CD14-positive monocyte (primary cell): ENCODE data around the gene DOK5. TPM values are rescaled to one million over a fixed set of nuclear protein-coding genes. Genes with fewer than 3 reads are reported as not detected.

ENCODE experiments used
- DNase-seq, 3 donors: peaks; one replicate each; pipeline ENCODE4 v3.0.0-alpha.2; 2011 to 2022
- H2AFZ ChIP-seq: 2 replicates; pipeline ENCODE4 v1.6.0; 2012; ENCODE audit warnings: mild to moderate bottlenecking, low read depth, low read length, inconsistent platforms; ENCODE audit not compliant: insufficient read depth, poor library complexity, severe bottlenecking
- H3K27ac ChIP-seq, 2 donors: 1 replicate in 1 of 2; 2 replicates in 1 of 2; pipeline ENCODE4 v1.5.1; 2012 to 2013; ENCODE audit warnings: low read length in 2 of 2, control low read depth in 1 of 2, inconsistent platforms in 1 of 2, low read depth in 1 of 2, mild to moderate bottlenecking in 1 of 2
- H3K27me3 ChIP-seq, 2 donors: one replicate each; pipeline versions ENCODE4 v1.6.0 to v1.6.1; 2011 to 2013; ENCODE audit warnings: low read length in 2 of 2; ENCODE audit not compliant: control insufficient read depth in 2 of 2, insufficient read depth in 2 of 2
- H3K36me3 ChIP-seq, 2 donors: replicated peaks in 1 of 2; 1 replicate in 1 of 2; 2 replicates in 1 of 2; pipeline versions ENCODE4 v1.5.1 to v1.6.1; 2012 to 2013; ENCODE audit warnings: low read length in 2 of 2, control low read depth in 1 of 2, inconsistent platforms in 1 of 2, mild to moderate bottlenecking in 1 of 2; ENCODE audit not compliant: insufficient read depth in 2 of 2, control insufficient read depth in 1 of 2
- H3K4me1 ChIP-seq, 2 donors: 1 replicate in 1 of 2; 2 replicates in 1 of 2; pipeline versions ENCODE4 v1.5.1 to v1.6.1; 2012 to 2013; ENCODE audit warnings: low read length in 2 of 2, control low read depth in 1 of 2, inconsistent platforms in 1 of 2, mild to moderate bottlenecking in 1 of 2, moderate library complexity in 1 of 2; ENCODE audit not compliant: insufficient read depth in 2 of 2, control insufficient read depth in 1 of 2
- H3K4me2 ChIP-seq: replicated peaks from 2 replicates; pipeline ENCODE3; 2012; ENCODE audit warnings: low read length, moderate library complexity, mild to moderate bottlenecking; ENCODE audit not compliant: poor library complexity, severe bottlenecking; ENCODE audit errors: extremely low read depth
- H3K4me3 ChIP-seq, 3 experiments: fragments of 200-600 bp in 1 of 3; sonication (generic) in 1 of 3; replicated peaks in 1 of 3; 1 replicate in 2 of 3; 2 replicates in 1 of 3; pipeline ENCODE4 v1.5.1; 2011 to 2013; ENCODE audit warnings: low read length in 3 of 3, mild to moderate bottlenecking in 3 of 3, control low read depth in 2 of 3, low read depth in 2 of 3, inconsistent platforms in 1 of 3, moderate library complexity in 1 of 3
- H3K79me2 ChIP-seq: 2 replicates; pipeline ENCODE4 v1.6.0; 2012; ENCODE audit warnings: mild to moderate bottlenecking, control low read depth, inconsistent platforms, low read length, moderate library complexity; ENCODE audit not compliant: insufficient read depth
- H3K9ac ChIP-seq: 2 replicates; pipeline ENCODE4 v1.6.0; 2017; ENCODE audit warnings: low read length, mild to moderate bottlenecking; ENCODE audit not compliant: insufficient read depth, poor library complexity, severe bottlenecking
- H3K9me3 ChIP-seq, 2 donors: replicated peaks in 1 of 2; 1 replicate in 1 of 2; 2 replicates in 1 of 2; pipeline versions ENCODE4 v1.5.1 to v1.6.1; 2012 to 2013; ENCODE audit warnings: low read length in 2 of 2, control low read depth in 1 of 2; ENCODE audit not compliant: control insufficient read depth in 1 of 2, insufficient read depth in 1 of 2
- H4K20me1 ChIP-seq: 2 replicates; pipeline ENCODE4 v1.6.0; 2012; ENCODE audit warnings: mild to moderate bottlenecking, low read length, control low read depth, moderate library complexity; ENCODE audit not compliant: insufficient read depth
- H3K27ac Mint-ChIP-seq, 7 donors: one replicate each; pipeline ENCODE4 v1.8.0; 2020; ENCODE audit warnings: mild to moderate bottlenecking in 7 of 7, mixed read lengths in 7 of 7, moderate library complexity in 6 of 7, inconsistent platforms in 2 of 7
- H3K27me3 Mint-ChIP-seq, 3 donors: one replicate each; pipeline ENCODE4 v1.8.0; 2021 to 2022; ENCODE audit warnings: low read depth in 3 of 3, mild to moderate bottlenecking in 3 of 3, mixed read lengths in 3 of 3, moderate library complexity in 3 of 3, inconsistent platforms in 1 of 3
- H3K36me3 Mint-ChIP-seq, 2 donors: one replicate each; pipeline ENCODE4 v1.8.0; 2020; ENCODE audit warnings: mixed read lengths in 2 of 2, inconsistent platforms in 1 of 2, mild to moderate bottlenecking in 1 of 2
- H3K4me1 Mint-ChIP-seq: one replicate; pipeline ENCODE4 v1.8.0; 2020; ENCODE audit warnings: mild to moderate bottlenecking, mixed read lengths
- H3K4me3 Mint-ChIP-seq, 2 donors: one replicate each; pipeline ENCODE4 v1.8.0; 2020; ENCODE audit warnings: mild to moderate bottlenecking in 2 of 2, mixed read lengths in 2 of 2, moderate library complexity in 1 of 2
- H3K9me3 Mint-ChIP-seq, 7 donors: one replicate each; pipeline ENCODE4 v1.8.0; 2020 to 2022; ENCODE audit warnings: mixed read lengths in 7 of 7, mild to moderate bottlenecking in 6 of 7, moderate library complexity in 6 of 7, inconsistent platforms in 2 of 7
- CTCF ChIP-seq: fragments of 200-600 bp; IDR thresholded peaks from one replicate; pipeline ENCODE4 v1.8.0; 2022; ENCODE audit warnings: antibody characterized with exemption, mild to moderate bottlenecking
- WGBS: methylation state at CpG from one replicate; pipeline ENCODE4 v1.1.5; 2013; ENCODE audit warnings: missing lambda C conversion rate; ENCODE audit not compliant: insufficient coverage; 5-methylcytosine and 5-hydroxymethylcytosine counted together
- intact Hi-C, 2 donors: fragments of 100-400 bp; cut with micrococcal nuclease; formaldehyde crosslinking; loops; one replicate each; pipeline versions ENCODE4 v1.15.0 to v1.15.1; 2023
- polyA plus RNA-seq, 3 donors: library from polyadenylated mRNA; depleted of rRNA in 1 of 3; unstranded in 2 of 3; stranded (reverse) in 1 of 3; fragments of 300-500 nt in 2 of 3; fragments of >200 nt in 1 of 3; fragmentation: Illumina TruSeq in 2 of 3; gene quantifications; 1 replicate in 2 of 3; 2 replicates in 1 of 3; pipeline ENCODE4 v1.2.3, GENCODE V29; 2012 to 2021

The DOK5 gene
- polyA plus RNA-seq, 3 donors = not detected

- WGBS = no CpG with 5 or more reads among the region's 3 CpGs
- H3K27ac Mint-ChIP-seq = no peak overlapping the region
- Histone ChIP-seq H3K4me3 (no peak overlapping the region), H3K27ac (no peak overlapping the region), H3K36me3 (no peaks in the 10 kb centered on the region), H3K9me3 (peaks cover 0 to 10% of the 10 kb centered on the region in 2 donors), H3K9ac (no peak overlapping the region), H3K79me2 (no peaks in the 10 kb centered on the region), H2AFZ (no peak overlapping the region), H3K4me1 (no peaks in the 10 kb centered on the region), H3K27me3 (peaks cover 33 to 56% of the 10 kb centered on the region in 2 donors), H3K4me2 (no peak overlapping the region), H4K20me1 (no peaks in the 10 kb centered on the region)
- no peak for TF ChIP-seq CTCF
- H3K36me3 Mint-ChIP-seq = no peaks in the 10 kb centered on the region
- peak overlapping the region in 1 of 2 donors; percentile 23 for H3K4me3 Mint-ChIP-seq
- peaks cover 37 to 55% (median 51%) of the 10 kb centered on the region in 3 donors for H3K27me3 Mint-ChIP-seq
- DNase-seq = no peak
- peaks cover 6% of the 10 kb centered on the region for H3K4me1 Mint-ChIP-seq
- intact Hi-C loops = no loop called here
- peaks cover 0 to 11% (median 11%) of the 10 kb centered on the region in 7 donors for H3K9me3 Mint-ChIP-seq
Observed at GRCh38 chr20:54474046-54474445, 1.3 kb upstream of the DOK5 start.

GRCh38 chr20:54474866-54475265, 527 bp upstream of the DOK5 start:
- H3K4me2 ChIP-seq = no peak overlapping the region
- WGBS = 21% methylated on average over 3 of the region's 10 CpGs
- H4K20me1 ChIP-seq = no peaks in the 10 kb centered on the region
- no peak overlapping the region for H3K9ac ChIP-seq
- H3K4me1 Mint-ChIP-seq = peaks cover 6% of the 10 kb centered on the region
- H3K36me3 ChIP-seq = no peaks in the 10 kb centered on the region
- no peaks in the 10 kb centered on the region for H3K79me2 ChIP-seq
- H3K9me3 ChIP-seq = peaks cover 0 to 10% of the 10 kb centered on the region in 2 donors
- peaks cover 37 to 61% (median 52%) of the 10 kb centered on the region in 3 donors for H3K27me3 Mint-ChIP-seq
- peaks cover 0 to 11% (median 11%) of the 10 kb centered on the region in 7 donors for H3K9me3 Mint-ChIP-seq
- H3K4me3 ChIP-seq = no peak overlapping the region
- no peaks in the 10 kb centered on the region for H3K4me1 ChIP-seq
- H3K4me3 Mint-ChIP-seq = peak overlapping the region; percentile 41 to 77
- H3K27ac Mint-ChIP-seq = no peak overlapping the region
- no peak overlapping the region for H3K27ac ChIP-seq
- H3K36me3 Mint-ChIP-seq = no peaks in the 10 kb centered on the region
- intact Hi-C loops = no loop called here
- no peak overlapping the region for H2AFZ ChIP-seq
- peaks cover 33 to 56% of the 10 kb centered on the region in 2 donors for H3K27me3 ChIP-seq
- no peak for TF ChIP-seq CTCF
- no peak for DNase-seq
